HepG2 (cell line): Measurements from ENCODE around the gene SLC22A23. TPM values are rescaled to one million over a fixed set of nuclear protein-coding genes. Genes with fewer than 3 reads are reported as not detected.
A peak's percentile ranks its signal among the peaks of the same experiment; 100 is the strongest.

ENCODE experiments used
- ARHGAP35 ChIP-seq: sonication (generic); formaldehyde crosslinking; IDR thresholded peaks from 2 replicates; pipeline ENCODE4 v1.9.0; 2022; ENCODE audit warnings: mild to moderate bottlenecking, inconsistent platforms, moderate library complexity, missing genetic modification reagents, borderline replicate concordance
- CSRNP2 ChIP-seq: sonication (generic); formaldehyde crosslinking; conservative IDR thresholded peaks from 2 replicates; pipeline ENCODE4 v1.8.0; 2022; ENCODE audit warnings: low read depth, missing genetic modification reagents
- ETV6 ChIP-seq: sonication (generic); formaldehyde crosslinking; conservative IDR thresholded peaks from 2 replicates; pipeline ENCODE4 v1.4.0; 2020; ENCODE audit warnings: missing genetic modification reagents
- MTF1 ChIP-seq: sonication (generic); formaldehyde crosslinking; IDR thresholded peaks from 2 replicates; pipeline ENCODE4 v1.5.0; 2020; ENCODE audit warnings: missing genetic modification reagents
- ZHX2 ChIP-seq, 2 experiments: sonication (generic) in 1 of 2; formaldehyde crosslinking in 1 of 2; IDR thresholded peaks; 2 replicates each; pipeline versions ENCODE4 v1.6.1 to v1.9.0; 2014 to 2022; ENCODE audit warnings: antibody characterized with exemption in 1 of 2, borderline replicate concordance in 1 of 2, inconsistent platforms in 1 of 2, low read depth in 1 of 2, missing genetic modification reagents in 1 of 2
- ZNF331 ChIP-seq: sonication (generic); formaldehyde crosslinking; IDR thresholded peaks from 2 replicates; pipeline ENCODE4 v1.4.0; 2020; ENCODE audit warnings: missing genetic modification reagents
- ZNF569 ChIP-seq: sonication (generic); formaldehyde crosslinking; IDR thresholded peaks from 2 replicates; pipeline ENCODE4 v1.5.0; 2020; ENCODE audit warnings: mild to moderate bottlenecking, missing genetic modification reagents, moderate library complexity, borderline replicate concordance
- ZNF879 ChIP-seq: sonication (generic); formaldehyde crosslinking; IDR thresholded peaks from 2 replicates; pipeline ENCODE4 v1.8.1; 2023; ENCODE audit warnings: missing genetic modification reagents
- polyA plus RNA-seq, 8 experiments: library from polyadenylated mRNA; depleted of rRNA in 3 of 8; stranded (reverse) in 7 of 8; unstranded in 1 of 8; fragments of >200 nt; fragmentation: Illumina TruSeq in 4 of 8; extraction: Trizol in 4 of 8; gene quantifications; 2 replicates each; pipeline versions ENCODE4 v1.2.1 to v1.2.3, GENCODE V29; 2011 to 2016; ENCODE audit warnings: low read depth in 4 of 8, missing spikeins in 1 of 8, mixed read lengths in 1 of 8; ENCODE audit not compliant: insufficient read depth in 1 of 8
- total RNA-seq, 5 experiments: library from RNA; depleted of rRNA; stranded (reverse); fragments of >200 nt; fragmentation: Illumina TruSeq; extraction: Trizol; gene quantifications; 2 replicates each; pipeline ENCODE4 v1.2.3, GENCODE V29; 2016; ENCODE audit warnings: low read depth in 1 of 5
- TF ChIP-seq, protein P1 (sequence below): sonication (generic); formaldehyde crosslinking; IDR thresholded peaks from 2 replicates; pipeline ENCODE4 v1.5.0; 2020; ENCODE audit warnings: missing genetic modification reagents, mild to moderate bottlenecking, borderline replicate concordance
- TF ChIP-seq, protein P2 (sequence below): sonication (generic); formaldehyde crosslinking; IDR thresholded peaks from 2 replicates; pipeline ENCODE4 v1.4.0; 2020; ENCODE audit warnings: missing genetic modification reagents, borderline replicate concordance

The SLC22A23 gene
- total and polyA plus RNA-seq, 2 of the 13 experiments (the other 11 are each of a cell fraction or from before 2014, with no cell fraction given), result 11.8 to 17.5 TPM

DNA sequence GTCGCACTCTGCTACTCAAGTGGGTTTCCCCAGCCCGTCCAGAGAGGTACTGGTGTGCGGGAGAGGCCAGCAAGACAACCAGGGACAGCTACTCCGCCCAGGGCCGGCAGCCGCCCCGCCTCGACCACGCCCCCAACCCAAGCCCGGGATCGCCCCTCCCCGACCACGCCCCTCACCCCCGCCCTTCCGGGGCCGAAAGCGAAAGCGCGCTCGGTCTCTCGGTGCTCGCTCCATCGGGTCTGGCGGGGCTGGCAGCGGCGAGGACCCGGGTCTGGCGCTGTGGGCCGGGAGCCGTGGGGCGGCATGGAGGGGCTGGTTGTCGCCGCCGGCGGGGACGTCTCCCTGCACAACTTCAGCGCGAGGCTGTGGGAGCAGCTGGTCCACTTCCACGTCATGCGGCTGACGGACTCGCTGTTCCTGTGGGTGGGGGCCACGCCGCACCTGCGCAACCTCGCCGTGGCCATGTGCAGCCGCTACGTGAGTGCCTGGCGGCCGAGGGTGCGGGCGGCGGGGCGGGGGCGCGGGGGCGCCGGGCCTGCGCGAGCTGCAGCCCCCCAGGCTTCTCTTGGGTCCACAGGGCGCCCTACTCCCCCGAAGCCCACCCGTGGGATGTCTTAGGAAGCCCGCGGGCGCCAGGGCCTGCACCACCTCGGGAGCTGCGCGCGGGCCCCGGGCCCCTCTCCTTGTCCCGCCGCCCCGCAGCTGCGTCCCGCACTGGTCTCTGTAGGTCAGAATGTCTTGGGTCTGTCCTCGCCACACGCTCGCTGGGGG is 197.9 kb downstream of the SLC22A23 start, which contains the start of gene PSMG4 (continued):
- TF ChIP-seq ZNF569 (CRISPR knock-in tag) (no peak), ZNF331 (peak; percentile 90), ZNF879 (CRISPR knock-in tag) (no peak), ETV6 (CRISPR knock-in tag) (peak; percentile 90), MTF1 (CRISPR knock-in tag) (no peak; the same call in 1 of the 2 replicates), ZHX2 (IDR thresholded peaks at IDR 0.05; ENCODE audit: low read depth) (no peak), ZHX2 (CRISPR knock-in tag; IDR thresholded peaks at IDR 0.05; ENCODE audit: borderline replicate concordance) (peak; percentile 74; the same call in 1 of the 2 replicates), CSRNP2 (no peak), ARHGAP35 (no peak; the same call in 1 of the 2 replicates)
- TF ChIP-seq, protein P1, sequence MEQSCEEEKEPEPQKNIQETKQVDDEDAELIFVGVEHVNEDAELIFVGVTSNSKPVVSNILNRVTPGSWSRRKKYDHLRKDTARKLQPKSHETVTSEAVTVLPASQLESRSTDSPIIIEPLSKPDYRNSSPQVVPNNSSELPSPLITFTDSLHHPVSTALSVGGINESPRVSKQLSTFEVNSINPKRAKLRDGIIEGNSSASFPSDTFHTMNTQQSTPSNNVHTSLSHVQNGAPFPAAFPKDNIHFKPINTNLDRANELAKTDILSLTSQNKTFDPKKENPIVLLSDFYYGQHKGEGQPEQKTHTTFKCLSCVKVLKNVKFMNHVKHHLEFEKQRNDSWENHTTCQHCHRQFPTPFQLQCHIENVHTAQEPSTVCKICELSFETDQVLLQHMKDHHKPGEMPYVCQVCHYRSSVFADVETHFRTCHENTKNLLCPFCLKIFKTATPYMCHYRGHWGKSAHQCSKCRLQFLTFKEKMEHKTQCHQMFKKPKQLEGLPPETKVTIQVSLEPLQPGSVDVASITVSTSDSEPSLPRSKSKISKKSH (CRISPR knock-in tag), result peak; percentile 6
- TF ChIP-seq, protein P2, sequence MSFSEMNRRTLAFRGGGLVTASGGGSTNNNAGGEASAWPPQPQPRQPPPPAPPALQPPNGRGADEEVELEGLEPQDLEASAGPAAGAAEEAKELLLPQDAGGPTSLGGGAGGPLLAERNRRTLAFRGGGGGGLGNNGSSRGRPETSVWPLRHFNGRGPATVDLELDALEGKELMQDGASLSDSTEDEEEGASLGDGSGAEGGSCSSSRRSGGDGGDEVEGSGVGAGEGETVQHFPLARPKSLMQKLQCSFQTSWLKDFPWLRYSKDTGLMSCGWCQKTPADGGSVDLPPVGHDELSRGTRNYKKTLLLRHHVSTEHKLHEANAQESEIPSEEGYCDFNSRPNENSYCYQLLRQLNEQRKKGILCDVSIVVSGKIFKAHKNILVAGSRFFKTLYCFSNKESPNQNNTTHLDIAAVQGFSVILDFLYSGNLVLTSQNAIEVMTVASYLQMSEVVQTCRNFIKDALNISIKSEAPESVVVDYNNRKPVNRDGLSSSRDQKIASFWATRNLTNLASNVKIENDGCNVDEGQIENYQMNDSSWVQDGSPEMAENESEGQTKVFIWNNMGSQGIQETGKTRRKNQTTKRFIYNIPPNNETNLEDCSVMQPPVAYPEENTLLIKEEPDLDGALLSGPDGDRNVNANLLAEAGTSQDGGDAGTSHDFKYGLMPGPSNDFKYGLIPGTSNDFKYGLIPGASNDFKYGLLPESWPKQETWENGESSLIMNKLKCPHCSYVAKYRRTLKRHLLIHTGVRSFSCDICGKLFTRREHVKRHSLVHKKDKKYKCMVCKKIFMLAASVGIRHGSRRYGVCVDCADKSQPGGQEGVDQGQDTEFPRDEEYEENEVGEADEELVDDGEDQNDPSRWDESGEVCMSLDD (CRISPR knock-in tag), result peak; percentile 71; the same call in 1 of the 2 replicates
